ENCODE results near the gene POLE.

- TF ChIP-seq ZNF232 (CRISPR knock-in tag; IDR thresholded peaks at IDR 0.05) (no peak), ZNF121 (CRISPR knock-in tag; IDR thresholded peaks at IDR 0.05) (no peak), CTCF (IDR thresholded peaks at IDR 0.05) (no peak), ESRRA (CRISPR knock-in tag; IDR thresholded peaks at IDR 0.05; ENCODE audit: borderline replicate concordance) (no peak), NFYB (CRISPR knock-in tag; conservative IDR thresholded peaks at IDR 0.05; ENCODE audit: low read depth) (no peak)
- TF ChIP-seq, protein P1, sequence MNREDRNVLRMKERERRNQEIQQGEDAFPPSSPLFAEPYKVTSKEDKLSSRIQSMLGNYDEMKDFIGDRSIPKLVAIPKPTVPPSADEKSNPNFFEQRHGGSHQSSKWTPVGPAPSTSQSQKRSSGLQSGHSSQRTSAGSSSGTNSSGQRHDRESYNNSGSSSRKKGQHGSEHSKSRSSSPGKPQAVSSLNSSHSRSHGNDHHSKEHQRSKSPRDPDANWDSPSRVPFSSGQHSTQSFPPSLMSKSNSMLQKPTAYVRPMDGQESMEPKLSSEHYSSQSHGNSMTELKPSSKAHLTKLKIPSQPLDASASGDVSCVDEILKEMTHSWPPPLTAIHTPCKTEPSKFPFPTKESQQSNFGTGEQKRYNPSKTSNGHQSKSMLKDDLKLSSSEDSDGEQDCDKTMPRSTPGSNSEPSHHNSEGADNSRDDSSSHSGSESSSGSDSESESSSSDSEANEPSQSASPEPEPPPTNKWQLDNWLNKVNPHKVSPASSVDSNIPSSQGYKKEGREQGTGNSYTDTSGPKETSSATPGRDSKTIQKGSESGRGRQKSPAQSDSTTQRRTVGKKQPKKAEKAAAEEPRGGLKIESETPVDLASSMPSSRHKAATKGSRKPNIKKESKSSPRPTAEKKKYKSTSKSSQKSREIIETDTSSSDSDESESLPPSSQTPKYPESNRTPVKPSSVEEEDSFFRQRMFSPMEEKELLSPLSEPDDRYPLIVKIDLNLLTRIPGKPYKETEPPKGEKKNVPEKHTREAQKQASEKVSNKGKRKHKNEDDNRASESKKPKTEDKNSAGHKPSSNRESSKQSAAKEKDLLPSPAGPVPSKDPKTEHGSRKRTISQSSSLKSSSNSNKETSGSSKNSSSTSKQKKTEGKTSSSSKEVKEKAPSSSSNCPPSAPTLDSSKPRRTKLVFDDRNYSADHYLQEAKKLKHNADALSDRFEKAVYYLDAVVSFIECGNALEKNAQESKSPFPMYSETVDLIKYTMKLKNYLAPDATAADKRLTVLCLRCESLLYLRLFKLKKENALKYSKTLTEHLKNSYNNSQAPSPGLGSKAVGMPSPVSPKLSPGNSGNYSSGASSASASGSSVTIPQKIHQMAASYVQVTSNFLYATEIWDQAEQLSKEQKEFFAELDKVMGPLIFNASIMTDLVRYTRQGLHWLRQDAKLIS (CRISPR knock-in tag; IDR thresholded peaks at IDR 0.05; ENCODE audit: borderline replicate concordance): no peak
These were observed 33.6 kb upstream of the POLE start for GRCh38 chr12:132720606-132721345.

All from WTC11 (cell line).